GM19043 (cell line): Measurements from ENCODE around the gene CLK4.

Experiments used
- ATAC-seq: cut with Tn5 transposase; IDR thresholded peaks from one replicate; pipeline ENCODE4 v1.9.1; 2021; ENCODE audit warnings: low read depth; ENCODE audit not compliant: unreplicated experiment

Gene CLK4

DNA sequence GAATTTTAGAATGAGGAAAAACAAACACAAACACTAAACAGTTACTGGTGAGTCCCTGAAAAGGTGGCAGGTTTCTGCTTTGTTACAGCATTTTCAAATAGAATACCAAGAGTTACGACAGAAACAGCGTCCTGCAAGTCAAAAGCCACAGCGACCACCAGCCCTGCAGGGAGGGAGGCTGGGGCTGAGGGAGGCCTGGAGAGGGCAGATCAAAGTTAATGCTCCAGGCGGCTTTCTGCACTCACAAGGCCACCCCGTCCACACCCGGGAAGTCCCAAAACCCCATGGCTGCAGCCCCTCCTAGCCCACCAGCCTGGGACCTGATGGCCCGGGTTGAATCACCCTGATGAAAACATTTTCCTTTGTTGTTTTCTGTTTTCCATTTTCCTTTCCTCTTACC lies 65.9 kb downstream of the CLK4 start:
- no peak for ATAC-seq

DNA sequence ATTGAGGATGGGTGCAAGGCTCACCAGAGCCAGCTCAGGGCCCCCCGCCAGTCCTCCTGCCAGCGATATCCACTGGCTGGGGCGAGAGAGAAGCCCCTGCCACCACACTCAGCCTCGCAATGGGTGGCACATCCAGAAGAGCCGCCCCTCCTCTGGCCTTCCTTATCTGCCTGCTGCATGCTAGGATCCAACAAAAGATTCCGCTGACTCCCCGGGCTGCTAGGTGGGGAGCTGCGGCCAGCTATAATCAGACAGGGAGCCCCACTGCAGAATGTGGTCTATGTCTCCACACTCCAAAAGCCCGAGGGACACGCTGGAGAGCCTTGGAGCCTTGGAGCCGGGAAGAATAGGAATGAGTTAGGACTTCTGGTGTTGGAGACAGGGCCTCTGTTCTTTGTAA lies 69.4 kb downstream of the CLK4 start:
- ATAC-seq, result no peak

DNA sequence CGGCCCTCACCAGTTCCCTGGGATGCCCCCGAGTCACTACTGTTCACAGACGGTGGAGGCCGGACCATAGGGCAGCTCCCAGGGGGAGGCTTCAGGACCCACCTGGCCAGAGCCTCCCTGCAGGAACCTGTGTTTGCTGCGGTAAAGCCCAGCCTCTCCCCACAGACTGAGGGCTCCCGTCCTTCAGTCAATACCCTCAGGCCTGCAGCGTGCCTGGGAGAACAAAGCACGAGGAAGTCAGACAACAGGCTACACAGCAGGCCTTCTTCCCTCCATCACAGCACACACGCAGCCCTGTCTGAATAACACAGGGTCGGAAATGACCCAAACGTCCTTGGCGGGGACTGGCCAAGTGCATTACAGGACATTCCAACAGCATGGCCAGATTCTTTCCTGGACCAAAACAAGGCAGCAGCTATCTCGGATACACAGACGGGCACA lies 71.1 kb downstream of the CLK4 start:
- ATAC-seq, result no peak

DNA sequence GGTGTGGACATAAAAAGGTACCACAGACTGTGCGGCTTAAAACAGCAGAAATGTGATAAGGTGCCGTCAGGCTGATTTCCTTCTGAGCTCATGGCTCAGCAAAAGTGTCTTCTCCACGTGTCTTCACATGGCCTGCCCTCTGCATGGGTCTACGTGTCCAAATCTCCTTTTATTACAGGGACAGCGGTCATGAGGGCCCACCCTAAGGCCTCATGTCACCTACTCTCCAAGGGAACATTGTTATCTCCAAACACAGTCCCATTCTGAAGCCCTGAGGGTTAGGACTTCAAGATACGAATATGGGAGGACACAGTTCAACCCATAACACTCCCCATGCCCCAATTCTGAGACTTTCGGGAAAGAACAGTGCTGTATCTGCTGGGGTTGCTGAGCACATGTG lies 71.8 kb downstream of the CLK4 start:
- no peak for ATAC-seq

DNA sequence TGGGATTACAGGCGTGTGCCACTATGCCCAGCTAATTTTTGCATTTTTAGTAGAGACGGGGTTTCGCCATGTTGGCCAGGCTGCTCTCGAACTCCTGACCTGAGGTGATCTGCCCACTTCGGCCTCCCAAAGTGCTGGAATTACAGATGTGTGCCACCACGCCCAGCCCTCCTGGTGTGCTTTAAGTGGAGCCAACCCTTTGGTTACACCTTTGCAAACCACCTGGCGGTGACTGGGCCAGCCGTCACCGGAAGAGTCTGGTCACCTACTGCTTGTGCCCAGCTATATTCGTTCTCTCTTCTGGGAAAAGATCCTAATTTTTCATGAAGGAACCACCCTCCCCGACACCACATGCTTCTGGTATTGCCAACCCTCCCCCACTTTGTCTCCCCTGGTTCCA lies 72.5 kb downstream of the CLK4 start:
- ATAC-seq, result no peak

DNA sequence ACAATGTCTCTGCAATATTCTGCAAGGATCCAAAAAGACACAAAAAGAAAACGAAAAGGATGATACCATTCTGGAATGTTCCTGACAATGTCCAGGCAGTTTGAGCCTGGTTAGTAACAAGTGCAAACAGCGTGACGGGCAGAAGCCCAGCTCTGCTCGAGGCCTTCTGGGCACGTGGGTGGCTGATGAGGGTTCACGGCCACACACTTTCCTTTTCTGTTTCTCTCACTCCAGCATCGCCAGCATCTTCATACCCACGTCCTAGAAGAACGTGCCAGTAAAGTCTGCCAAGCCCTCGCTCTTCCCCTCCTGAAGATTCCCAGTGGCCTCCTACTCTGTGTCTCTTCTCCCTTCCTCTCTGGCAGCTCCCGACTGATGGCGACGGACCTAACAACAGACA lies 73.3 kb downstream of the CLK4 start:
- no peak for ATAC-seq
